ENCODE results near the gene FBLN2.

The FBLN2 gene

GRCh38 chr3:13581485-13582365 is 32.8 kb downstream of the FBLN2 start:
- DNase-seq: peak; percentile 78
- Histone ChIP-seq H3K4me2 (ENCODE audit: insufficient read depth, low read length) (no peak overlapping the region), H2AFZ (ENCODE audit: low read depth, low read length) (no peak overlapping the region), H3K9me3 (ENCODE audit: insufficient read depth, low read length, severe bottlenecking) (no peaks in the 10 kb centered on the region), H3K9ac (ENCODE audit: low read depth, low read length) (no peak overlapping the region), H3K27me3 (ENCODE audit: insufficient read depth, low read length, poor library complexity) (no peaks in the 10 kb centered on the region), H3K4me3 (ENCODE audit: low read depth in 1 of 2, low read length in 2 of 2) (no peak overlapping the region), H4K20me1 (ENCODE audit: insufficient read depth, low read length) (no peaks in the 10 kb centered on the region), H3K36me3 (ENCODE audit: insufficient read depth, low read length) (no peaks in the 10 kb centered on the region), H3K4me1 (ENCODE audit: insufficient read depth, low read length) (peaks cover 21% of the 10 kb centered on the region), H3K27ac (ENCODE audit: low read length) (peak overlapping the region; percentile 53), H3K79me2 (ENCODE audit: insufficient read depth, low read length) (no peaks in the 10 kb centered on the region)
- ATAC-seq (ENCODE audit: insufficient read depth, low read depth): peak; percentile 90
- TF ChIP-seq CTCF (IDR thresholded peaks at IDR 0.05; ENCODE audit: borderline replicate concordance, extremely low read depth, low read length, poor library complexity, severe bottlenecking): no peak
- TF ChIP-seq EZH2 (IDR thresholded peaks at IDR 0.05; ENCODE audit: borderline replicate concordance, low read depth, low read length, severe bottlenecking): no peak

GRCh38 chr3:13582366-13583250 is 33.7 kb downstream of the FBLN2 start:
- TF ChIP-seq CTCF (IDR thresholded peaks at IDR 0.05; ENCODE audit: borderline replicate concordance, extremely low read depth, low read length, poor library complexity, severe bottlenecking): no peak
- no peak for TF ChIP-seq EZH2 (IDR thresholded peaks at IDR 0.05; ENCODE audit: borderline replicate concordance, low read depth, low read length, severe bottlenecking)
- Histone ChIP-seq H3K36me3 (ENCODE audit: insufficient read depth, low read length) (no peaks in the 10 kb centered on the region), H3K27me3 (ENCODE audit: insufficient read depth, low read length, poor library complexity) (no peaks in the 10 kb centered on the region), H3K9me3 (ENCODE audit: insufficient read depth, low read length, severe bottlenecking) (no peaks in the 10 kb centered on the region), H3K4me1 (ENCODE audit: insufficient read depth, low read length) (peaks cover 21% of the 10 kb centered on the region), H4K20me1 (ENCODE audit: insufficient read depth, low read length) (no peaks in the 10 kb centered on the region), H2AFZ (ENCODE audit: low read depth, low read length) (no peak overlapping the region), H3K4me2 (ENCODE audit: insufficient read depth, low read length) (no peak overlapping the region), H3K27ac (ENCODE audit: low read length) (peak overlapping the region; percentile 53), H3K79me2 (ENCODE audit: insufficient read depth, low read length) (no peaks in the 10 kb centered on the region), H3K4me3 (ENCODE audit: low read depth in 1 of 2, low read length in 2 of 2) (no peak overlapping the region), H3K9ac (ENCODE audit: low read depth, low read length) (no peak overlapping the region)
- peak; percentile 55 for DNase-seq
- ATAC-seq (ENCODE audit: insufficient read depth, low read depth): peak; percentile 44

- no peak overlapping the region for H3K27ac ChIP-seq (ENCODE audit: low read length)
- H3K4me2 ChIP-seq (ENCODE audit: insufficient read depth, low read length): no peak overlapping the region
- H2AFZ ChIP-seq (ENCODE audit: low read depth, low read length): no peak overlapping the region
- no peak for TF ChIP-seq EZH2 (IDR thresholded peaks at IDR 0.05; ENCODE audit: borderline replicate concordance, low read depth, low read length, severe bottlenecking)
- H3K4me3 ChIP-seq (ENCODE audit: low read depth in 1 of 2, low read length in 2 of 2): no peak overlapping the region
- no peaks in the 10 kb centered on the region for H4K20me1 ChIP-seq (ENCODE audit: insufficient read depth, low read length)
- no peaks in the 10 kb centered on the region for H3K36me3 ChIP-seq (ENCODE audit: insufficient read depth, low read length)
- H3K9me3 ChIP-seq (ENCODE audit: insufficient read depth, low read length, severe bottlenecking): no peaks in the 10 kb centered on the region
- DNase-seq (no peak), ATAC-seq (ENCODE audit: insufficient read depth, low read depth) (no peak)
- H3K79me2 ChIP-seq (ENCODE audit: insufficient read depth, low read length): no peaks in the 10 kb centered on the region
- H3K4me1 ChIP-seq (ENCODE audit: insufficient read depth, low read length): peaks cover 21% of the 10 kb centered on the region
- no peaks in the 10 kb centered on the region for H3K27me3 ChIP-seq (ENCODE audit: insufficient read depth, low read length, poor library complexity)
- H3K9ac ChIP-seq (ENCODE audit: low read depth, low read length): no peak overlapping the region
These were observed 34.6 kb downstream of the FBLN2 start for GRCh38 chr3:13583251-13584180.
